Measurements from ENCODE around the gene ABL1.

ABL1 gene

GRCh38 chr9:130829762-130830161 is 5.3 kb upstream of the ABL1 start:
- DNase-seq (ENCODE audit: extremely low read depth, low read depth) = no peak
- no peak for TF ChIP-seq CTCF (IDR thresholded peaks at IDR 0.05; ENCODE audit: low read depth, low read length, missing control alignments)
- H3K4me3 ChIP-seq (replicated peaks; ENCODE audit: low read depth, low read length) = no peak overlapping the region

DNA sequence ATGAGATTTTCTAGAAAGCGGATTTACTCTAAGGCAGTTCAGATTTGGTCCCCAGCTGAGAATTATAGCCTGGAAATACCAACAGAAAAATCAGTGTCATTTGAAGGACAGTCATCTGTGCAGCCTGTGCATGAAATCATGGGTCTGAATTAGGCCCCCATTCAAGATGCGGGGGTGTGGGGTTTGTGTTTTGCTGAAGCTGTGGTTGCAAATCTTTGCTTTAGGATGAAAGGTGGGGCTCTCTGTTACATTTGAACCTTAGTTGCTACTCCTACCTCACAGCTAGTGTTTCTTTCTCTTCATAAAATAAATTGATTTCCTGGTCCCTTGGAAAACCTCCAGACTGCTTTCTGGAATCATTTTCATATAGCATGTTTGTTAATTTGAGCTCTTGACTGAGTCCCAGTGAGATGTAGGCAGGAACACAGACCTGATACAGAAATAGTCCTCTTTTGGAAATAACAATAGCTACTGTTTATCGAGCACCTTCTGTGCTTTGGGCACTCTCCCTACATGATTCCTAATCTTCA is 4.8 kb upstream of the ABL1 start:
- TF ChIP-seq CTCF (IDR thresholded peaks at IDR 0.05; ENCODE audit: low read depth, low read length, missing control alignments) = no peak
- no peak for DNase-seq (ENCODE audit: extremely low read depth, low read depth)
- no peak overlapping the region for H3K4me3 ChIP-seq (replicated peaks; ENCODE audit: low read depth, low read length)

DNA sequence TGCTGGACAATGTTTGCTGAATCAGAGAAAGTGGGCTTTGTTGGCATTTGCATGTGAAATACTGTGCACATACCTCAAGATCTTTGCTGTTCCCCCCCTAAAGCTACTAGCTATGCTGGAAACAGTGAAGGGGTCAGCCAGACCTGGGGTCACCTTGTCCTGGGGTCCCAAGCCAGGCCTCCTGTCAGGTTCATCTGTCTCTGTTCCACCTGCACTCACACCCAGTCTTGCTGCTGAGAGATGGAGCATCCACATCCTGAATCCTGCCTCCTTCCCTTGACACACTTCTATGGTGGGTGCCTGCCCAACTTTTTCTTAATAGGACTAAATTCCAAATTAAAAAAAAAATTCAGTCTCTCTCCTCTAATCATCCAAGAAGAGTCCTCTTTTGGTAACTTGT is 4.0 kb upstream of the ABL1 start:
- DNase-seq (ENCODE audit: extremely low read depth, low read depth) = no peak

GRCh38 chr9:130833031-130833990 is 1.7 kb upstream of the ABL1 start:
- no peak for DNase-seq (ENCODE audit: extremely low read depth, low read depth)
- no peak overlapping the region for H3K4me3 ChIP-seq (replicated peaks; ENCODE audit: low read depth, low read length)
- TF ChIP-seq CTCF (IDR thresholded peaks at IDR 0.05; ENCODE audit: low read depth, low read length, missing control alignments) = no peak

More for the DNA sequence above, 4.0 kb upstream of the ABL1 start:
- no peak for TF ChIP-seq CTCF (IDR thresholded peaks at IDR 0.05; ENCODE audit: low read depth, low read length, missing control alignments)
- no peak overlapping the region for H3K4me3 ChIP-seq (replicated peaks; ENCODE audit: low read depth, low read length)

GRCh38 chr9:130835441-130836298 is 616 bp downstream of the ABL1 start:
- TF ChIP-seq CTCF (IDR thresholded peaks at IDR 0.05; ENCODE audit: low read depth, low read length, missing control alignments) = no peak
- DNase-seq (ENCODE audit: extremely low read depth, low read depth) = no peak
- peak overlapping the region; percentile 82 for H3K4me3 ChIP-seq (replicated peaks; ENCODE audit: low read depth, low read length)

- no peak for TF ChIP-seq CTCF (IDR thresholded peaks at IDR 0.05; ENCODE audit: low read depth, low read length, missing control alignments)
- no peak for DNase-seq (ENCODE audit: extremely low read depth, low read depth)
- H3K4me3 ChIP-seq (replicated peaks; ENCODE audit: low read depth, low read length) = peak overlapping the region; percentile 82
These were observed 2.0 kb downstream of the ABL1 start for GRCh38 chr9:130837002-130837511.
